ENCODE results near the gene ZNF614. TPM values are rescaled to one million over a fixed set of nuclear protein-coding genes. Genes with fewer than 3 reads are reported as not detected.
"Not testable (repeated sequence)": the region's sequence is repeated elsewhere in the genome, so short reads cannot be mapped to it uniquely, and the experiment has no call there.

ZNF614 gene
- total and polyA plus RNA-seq, 2 of the 13 experiments (the other 11 are each of a cell fraction or from before 2014, with no cell fraction given): 13.0 to 22.8 TPM

DNA sequence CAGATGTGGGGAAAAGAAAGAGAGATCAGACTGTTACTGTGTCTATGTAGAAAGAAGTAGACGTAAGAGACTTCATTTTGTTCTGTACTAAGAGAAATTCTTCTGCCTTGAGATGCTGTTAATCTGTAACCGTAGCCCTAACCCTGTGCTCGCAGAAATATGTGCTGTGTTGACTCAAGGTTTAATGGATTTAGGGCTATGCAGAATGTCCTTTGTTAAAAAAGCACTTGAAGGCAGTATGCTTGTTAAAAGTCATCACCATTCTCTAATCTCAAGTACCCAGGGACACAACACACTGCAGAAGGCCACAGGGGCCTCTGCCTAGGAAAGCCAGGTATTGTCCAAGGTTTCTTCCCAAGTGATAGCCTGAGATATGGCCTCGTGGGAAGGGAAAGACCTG, 3.7 kb downstream of the ZNF614 start (continued):
- TF ChIP-seq BCL6 (CRISPR knock-in tag; IDR thresholded peaks at IDR 0.05) (peak; percentile 36; the same call in 1 of the 2 replicates), FOXJ3 (CRISPR knock-in tag; IDR thresholded peaks at IDR 0.05; ENCODE audit: borderline replicate concordance) (peak; percentile 18; the same call in 1 of the 2 replicates), NCOA2 (CRISPR knock-in tag; IDR thresholded peaks at IDR 0.05) (peak; percentile 65), HMG20B (CRISPR knock-in tag; conservative IDR thresholded peaks at IDR 0.05) (0 out of 2 replicates have a peak, but pooled peaks have one; percentile 39), PITX1 (CRISPR knock-in tag; IDR thresholded peaks at IDR 0.05) (peak; percentile 99), FOXP1 (CRISPR knock-in tag; IDR thresholded peaks at IDR 0.05) (peak; percentile 41; the same call in 1 of the 2 replicates), TEAD3 (CRISPR knock-in tag; optimal IDR thresholded peaks at IDR 0.05; ENCODE audit: borderline replicate concordance) (peak; percentile 85), KAT8 (CRISPR knock-in tag; IDR thresholded peaks at IDR 0.05) (0 out of 2 replicates have a peak, but pooled peaks have one; percentile 22), EP300 (IDR thresholded peaks at IDR 0.05; ENCODE audit: low read depth in 2 of 2, low read length in 2 of 2) (peak in 1 of 2 experiments; percentile 42; a peak in 1 of 4 replicates), EP300 (CRISPR knock-in tag; IDR thresholded peaks at IDR 0.05; ENCODE audit: borderline replicate concordance) (peak; percentile 50; the same call in 1 of the 2 replicates), TBX2 (CRISPR knock-in tag; IDR thresholded peaks at IDR 0.05; ENCODE audit: borderline replicate concordance) (peak; percentile 36; the same call in 1 of the 2 replicates), SOX6 (CRISPR knock-in tag; IDR thresholded peaks at IDR 0.05) (peak; percentile 87)
- TF ChIP-seq, protein P1, sequence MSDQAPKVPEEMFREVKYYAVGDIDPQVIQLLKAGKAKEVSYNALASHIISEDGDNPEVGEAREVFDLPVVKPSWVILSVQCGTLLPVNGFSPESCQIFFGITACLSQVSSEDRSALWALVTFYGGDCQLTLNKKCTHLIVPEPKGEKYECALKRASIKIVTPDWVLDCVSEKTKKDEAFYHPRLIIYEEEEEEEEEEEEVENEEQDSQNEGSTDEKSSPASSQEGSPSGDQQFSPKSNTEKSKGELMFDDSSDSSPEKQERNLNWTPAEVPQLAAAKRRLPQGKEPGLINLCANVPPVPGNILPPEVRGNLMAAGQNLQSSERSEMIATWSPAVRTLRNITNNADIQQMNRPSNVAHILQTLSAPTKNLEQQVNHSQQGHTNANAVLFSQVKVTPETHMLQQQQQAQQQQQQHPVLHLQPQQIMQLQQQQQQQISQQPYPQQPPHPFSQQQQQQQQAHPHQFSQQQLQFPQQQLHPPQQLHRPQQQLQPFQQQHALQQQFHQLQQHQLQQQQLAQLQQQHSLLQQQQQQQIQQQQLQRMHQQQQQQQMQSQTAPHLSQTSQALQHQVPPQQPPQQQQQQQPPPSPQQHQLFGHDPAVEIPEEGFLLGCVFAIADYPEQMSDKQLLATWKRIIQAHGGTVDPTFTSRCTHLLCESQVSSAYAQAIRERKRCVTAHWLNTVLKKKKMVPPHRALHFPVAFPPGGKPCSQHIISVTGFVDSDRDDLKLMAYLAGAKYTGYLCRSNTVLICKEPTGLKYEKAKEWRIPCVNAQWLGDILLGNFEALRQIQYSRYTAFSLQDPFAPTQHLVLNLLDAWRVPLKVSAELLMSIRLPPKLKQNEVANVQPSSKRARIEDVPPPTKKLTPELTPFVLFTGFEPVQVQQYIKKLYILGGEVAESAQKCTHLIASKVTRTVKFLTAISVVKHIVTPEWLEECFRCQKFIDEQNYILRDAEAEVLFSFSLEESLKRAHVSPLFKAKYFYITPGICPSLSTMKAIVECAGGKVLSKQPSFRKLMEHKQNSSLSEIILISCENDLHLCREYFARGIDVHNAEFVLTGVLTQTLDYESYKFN (CRISPR knock-in tag; conservative IDR thresholded peaks at IDR 0.05): peak; percentile 51
- TF ChIP-seq, protein P2, sequence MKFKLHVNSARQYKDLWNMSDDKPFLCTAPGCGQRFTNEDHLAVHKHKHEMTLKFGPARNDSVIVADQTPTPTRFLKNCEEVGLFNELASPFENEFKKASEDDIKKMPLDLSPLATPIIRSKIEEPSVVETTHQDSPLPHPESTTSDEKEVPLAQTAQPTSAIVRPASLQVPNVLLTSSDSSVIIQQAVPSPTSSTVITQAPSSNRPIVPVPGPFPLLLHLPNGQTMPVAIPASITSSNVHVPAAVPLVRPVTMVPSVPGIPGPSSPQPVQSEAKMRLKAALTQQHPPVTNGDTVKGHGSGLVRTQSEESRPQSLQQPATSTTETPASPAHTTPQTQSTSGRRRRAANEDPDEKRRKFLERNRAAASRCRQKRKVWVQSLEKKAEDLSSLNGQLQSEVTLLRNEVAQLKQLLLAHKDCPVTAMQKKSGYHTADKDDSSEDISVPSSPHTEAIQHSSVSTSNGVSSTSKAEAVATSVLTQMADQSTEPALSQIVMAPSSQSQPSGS (CRISPR knock-in tag; IDR thresholded peaks at IDR 0.05): 0 out of 2 replicates have a peak, but pooled peaks have one; percentile 15
- TF ChIP-seq, protein P3, sequence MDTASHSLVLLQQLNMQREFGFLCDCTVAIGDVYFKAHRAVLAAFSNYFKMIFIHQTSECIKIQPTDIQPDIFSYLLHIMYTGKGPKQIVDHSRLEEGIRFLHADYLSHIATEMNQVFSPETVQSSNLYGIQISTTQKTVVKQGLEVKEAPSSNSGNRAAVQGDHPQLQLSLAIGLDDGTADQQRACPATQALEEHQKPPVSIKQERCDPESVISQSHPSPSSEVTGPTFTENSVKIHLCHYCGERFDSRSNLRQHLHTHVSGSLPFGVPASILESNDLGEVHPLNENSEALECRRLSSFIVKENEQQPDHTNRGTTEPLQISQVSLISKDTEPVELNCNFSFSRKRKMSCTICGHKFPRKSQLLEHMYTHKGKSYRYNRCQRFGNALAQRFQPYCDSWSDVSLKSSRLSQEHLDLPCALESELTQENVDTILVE (CRISPR knock-in tag; IDR thresholded peaks at IDR 0.05): 0 out of 2 replicates have a peak, but pooled peaks have one; percentile 15
- TF ChIP-seq FOXP1, SOX6 (IDR thresholded peaks at IDR 0.05): not testable (repeated sequence)
- TF ChIP-seq, protein P4, sequence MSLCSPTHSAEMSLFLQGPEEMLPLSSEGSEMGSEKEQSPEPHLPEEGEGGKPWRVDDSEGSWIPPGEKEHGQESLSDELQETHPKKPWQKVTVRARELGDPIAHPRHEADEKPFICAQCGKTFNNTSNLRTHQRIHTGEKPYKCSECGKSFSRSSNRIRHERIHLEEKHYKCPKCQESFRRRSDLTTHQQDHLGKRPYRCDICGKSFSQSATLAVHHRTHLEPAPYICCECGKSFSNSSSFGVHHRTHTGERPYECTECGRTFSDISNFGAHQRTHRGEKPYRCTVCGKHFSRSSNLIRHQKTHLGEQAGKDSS (CRISPR knock-in tag; IDR thresholded peaks at IDR 0.05; ENCODE audit: borderline replicate concordance, low read depth): 0 out of 2 replicates have a peak, but pooled peaks have one; percentile 28
- TF ChIP-seq, protein P5, sequence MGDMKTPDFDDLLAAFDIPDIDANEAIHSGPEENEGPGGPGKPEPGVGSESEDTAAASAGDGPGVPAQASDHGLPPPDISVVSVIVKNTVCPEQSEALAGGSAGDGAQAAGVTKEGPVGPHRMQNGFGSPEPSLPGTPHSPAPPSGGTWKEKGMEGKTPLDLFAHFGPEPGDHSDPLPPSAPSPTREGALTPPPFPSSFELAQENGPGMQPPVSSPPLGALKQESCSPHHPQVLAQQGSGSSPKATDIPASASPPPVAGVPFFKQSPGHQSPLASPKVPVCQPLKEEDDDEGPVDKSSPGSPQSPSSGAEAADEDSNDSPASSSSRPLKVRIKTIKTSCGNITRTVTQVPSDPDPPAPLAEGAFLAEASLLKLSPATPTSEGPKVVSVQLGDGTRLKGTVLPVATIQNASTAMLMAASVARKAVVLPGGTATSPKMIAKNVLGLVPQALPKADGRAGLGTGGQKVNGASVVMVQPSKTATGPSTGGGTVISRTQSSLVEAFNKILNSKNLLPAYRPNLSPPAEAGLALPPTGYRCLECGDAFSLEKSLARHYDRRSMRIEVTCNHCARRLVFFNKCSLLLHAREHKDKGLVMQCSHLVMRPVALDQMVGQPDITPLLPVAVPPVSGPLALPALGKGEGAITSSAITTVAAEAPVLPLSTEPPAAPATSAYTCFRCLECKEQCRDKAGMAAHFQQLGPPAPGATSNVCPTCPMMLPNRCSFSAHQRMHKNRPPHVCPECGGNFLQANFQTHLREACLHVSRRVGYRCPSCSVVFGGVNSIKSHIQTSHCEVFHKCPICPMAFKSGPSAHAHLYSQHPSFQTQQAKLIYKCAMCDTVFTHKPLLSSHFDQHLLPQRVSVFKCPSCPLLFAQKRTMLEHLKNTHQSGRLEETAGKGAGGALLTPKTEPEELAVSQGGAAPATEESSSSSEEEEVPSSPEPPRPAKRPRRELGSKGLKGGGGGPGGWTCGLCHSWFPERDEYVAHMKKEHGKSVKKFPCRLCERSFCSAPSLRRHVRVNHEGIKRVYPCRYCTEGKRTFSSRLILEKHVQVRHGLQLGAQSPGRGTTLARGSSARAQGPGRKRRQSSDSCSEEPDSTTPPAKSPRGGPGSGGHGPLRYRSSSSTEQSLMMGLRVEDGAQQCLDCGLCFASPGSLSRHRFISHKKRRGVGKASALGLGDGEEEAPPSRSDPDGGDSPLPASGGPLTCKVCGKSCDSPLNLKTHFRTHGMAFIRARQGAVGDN (CRISPR knock-in tag; IDR thresholded peaks at IDR 0.05): peak; percentile 21; the same call in 1 of the 2 replicates

Data from HepG2 (cell line).